A549 (cell line): ENCODE results near the gene TWIST2.

Experiments
- BHLHE40 ChIP-seq: IDR thresholded peaks from 2 replicates; pipeline ENCODE4 v1.6.1; 2012; ENCODE audit warnings: low read depth, low read length, inconsistent platforms
- CTCF ChIP-seq: fragments of >200 bp; sonication (Bioruptor Twin); formaldehyde crosslinking; IDR thresholded peaks from 3 replicates; pipeline ENCODE4 v1.5.1; 2016
- HDAC2 ChIP-seq: fragments of 200-600 bp; sonication (generic); IDR thresholded peaks from 2 replicates; pipeline ENCODE4 v1.6.1; 2016
- HES2 ChIP-seq: fragments of >200 bp; sonication (Bioruptor Twin); formaldehyde crosslinking; IDR thresholded peaks from 2 replicates; pipeline ENCODE4 v1.6.1; 2016
- HMGXB4 ChIP-seq: fragments of 250-450 bp; sonication (Bioruptor Pico); IDR thresholded peaks from 2 replicates; pipeline ENCODE4 v1.5.0; 2021; ENCODE audit warnings: mild to moderate bottlenecking, moderate library complexity, borderline replicate concordance
- MAFK ChIP-seq: fragments of 450-650 bp; IDR thresholded peaks from 2 replicates; pipeline ENCODE4 v1.6.1; 2014; ENCODE audit not compliant: partially characterized antibody
- MAX ChIP-seq: IDR thresholded peaks from 2 replicates; pipeline ENCODE4 v1.6.1; 2012
- MAZ ChIP-seq: fragments of 150-350 bp; IDR thresholded peaks from 2 replicates; pipeline ENCODE4 v1.6.1; 2014; ENCODE audit warnings: antibody characterized with exemption, low read depth, low read length, borderline replicate concordance
- POLR2A ChIP-seq: IDR thresholded peaks from 2 replicates; pipeline ENCODE4 v1.6.1; 2012; ENCODE audit warnings: mild to moderate bottlenecking, low read length
- POLR2AphosphoS2 ChIP-seq: conservative IDR thresholded peaks from 2 replicates; pipeline ENCODE4 v1.6.1; 2012; ENCODE audit warnings: low read length, improper control_type of control experiment, inconsistent platforms
- SMC3 ChIP-seq: fragments of >200 bp; sonication (Bioruptor Twin); formaldehyde crosslinking; IDR thresholded peaks from 3 replicates; pipeline ENCODE4 v1.6.1; 2018; ENCODE audit warnings: inconsistent platforms
- TP53 ChIP-seq: fragments of 250-450 bp; sonication (Bioruptor Pico); IDR thresholded peaks from 2 replicates; pipeline ENCODE4 v1.5.0; 2021; ENCODE audit warnings: mild to moderate bottlenecking, moderate library complexity
- USF2 ChIP-seq: fragments of 450-650 bp; IDR thresholded peaks from 2 replicates; pipeline ENCODE4 v1.6.1; 2014; ENCODE audit warnings: antibody characterized with exemption

- no peak for TF ChIP-seq MAZ
- no peak for TF ChIP-seq SMC3
- TF ChIP-seq CTCF, result no peak
- TF ChIP-seq HMGXB4, result no peak
- TF ChIP-seq POLR2A, result no peak
- TF ChIP-seq HDAC2, result no peak
- TF ChIP-seq TP53 (CRISPR knock-in tag), result no peak
- TF ChIP-seq POLR2AphosphoS2, result no peak
- no peak for TF ChIP-seq BHLHE40
- TF ChIP-seq HES2, result no peak
- no peak for TF ChIP-seq MAFK
- no peak for TF ChIP-seq MAX
- no peak for TF ChIP-seq USF2
Measured at GRCh38 chr2:238904177-238904576, 56.3 kb downstream of the TWIST2 start.
